GM13977 (cell line): ENCODE data around the gene PSME1.
"Not testable (repeated sequence)": the region's sequence is repeated elsewhere in the genome, so short reads cannot be mapped to it uniquely, and the experiment has no call there.

Experiments
- DNase-seq: peaks from one replicate; pipeline ENCODE4 v3.0.0; 2012; ENCODE audit warnings: low spot score
- in situ Hi-C: fragments of 300-500 bp; cut with MboI; formaldehyde crosslinking; loops from one replicate; pipeline ENCODE4 v1.12.0; 2022; ENCODE audit warnings: low sequenced_read_pairs, low pct_unique_long_range_greater_than_20kb, mixed read lengths, inconsistent platforms; ENCODE audit not compliant: unreplicated experiment
- TF ChIP-seq, protein P1 (sequence below): IDR thresholded peaks from 2 replicates; pipeline ENCODE4 v1.5.1; 2012; ENCODE audit warnings: mild to moderate bottlenecking, control low read depth; ENCODE audit not compliant: insufficient read depth; ENCODE audit errors: extremely low read depth, missing control alignments

PSME1 gene

DNA sequence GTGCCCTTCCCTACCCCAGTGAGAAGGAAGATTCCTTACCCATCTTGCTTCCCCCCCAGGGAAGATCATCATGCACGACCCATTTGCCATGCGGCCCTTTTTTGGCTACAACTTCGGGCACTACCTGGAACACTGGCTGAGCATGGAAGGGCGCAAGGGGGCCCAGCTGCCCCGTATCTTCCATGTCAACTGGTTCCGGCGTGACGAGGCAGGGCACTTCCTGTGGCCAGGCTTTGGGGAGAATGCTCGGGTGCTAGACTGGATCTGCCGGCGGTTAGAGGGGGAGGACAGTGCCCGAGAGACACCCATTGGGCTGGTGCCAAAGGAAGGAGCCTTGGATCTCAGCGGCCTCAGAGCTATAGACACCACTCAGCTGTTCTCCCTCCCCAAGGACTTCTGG lies 32.5 kb upstream of the PSME1 start:
- DNase-seq: no peak
- in situ Hi-C loops: no loop called here
- TF ChIP-seq, protein P1, sequence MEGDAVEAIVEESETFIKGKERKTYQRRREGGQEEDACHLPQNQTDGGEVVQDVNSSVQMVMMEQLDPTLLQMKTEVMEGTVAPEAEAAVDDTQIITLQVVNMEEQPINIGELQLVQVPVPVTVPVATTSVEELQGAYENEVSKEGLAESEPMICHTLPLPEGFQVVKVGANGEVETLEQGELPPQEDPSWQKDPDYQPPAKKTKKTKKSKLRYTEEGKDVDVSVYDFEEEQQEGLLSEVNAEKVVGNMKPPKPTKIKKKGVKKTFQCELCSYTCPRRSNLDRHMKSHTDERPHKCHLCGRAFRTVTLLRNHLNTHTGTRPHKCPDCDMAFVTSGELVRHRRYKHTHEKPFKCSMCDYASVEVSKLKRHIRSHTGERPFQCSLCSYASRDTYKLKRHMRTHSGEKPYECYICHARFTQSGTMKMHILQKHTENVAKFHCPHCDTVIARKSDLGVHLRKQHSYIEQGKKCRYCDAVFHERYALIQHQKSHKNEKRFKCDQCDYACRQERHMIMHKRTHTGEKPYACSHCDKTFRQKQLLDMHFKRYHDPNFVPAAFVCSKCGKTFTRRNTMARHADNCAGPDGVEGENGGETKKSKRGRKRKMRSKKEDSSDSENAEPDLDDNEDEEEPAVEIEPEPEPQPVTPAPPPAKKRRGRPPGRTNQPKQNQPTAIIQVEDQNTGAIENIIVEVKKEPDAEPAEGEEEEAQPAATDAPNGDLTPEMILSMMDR: no peak

DNA sequence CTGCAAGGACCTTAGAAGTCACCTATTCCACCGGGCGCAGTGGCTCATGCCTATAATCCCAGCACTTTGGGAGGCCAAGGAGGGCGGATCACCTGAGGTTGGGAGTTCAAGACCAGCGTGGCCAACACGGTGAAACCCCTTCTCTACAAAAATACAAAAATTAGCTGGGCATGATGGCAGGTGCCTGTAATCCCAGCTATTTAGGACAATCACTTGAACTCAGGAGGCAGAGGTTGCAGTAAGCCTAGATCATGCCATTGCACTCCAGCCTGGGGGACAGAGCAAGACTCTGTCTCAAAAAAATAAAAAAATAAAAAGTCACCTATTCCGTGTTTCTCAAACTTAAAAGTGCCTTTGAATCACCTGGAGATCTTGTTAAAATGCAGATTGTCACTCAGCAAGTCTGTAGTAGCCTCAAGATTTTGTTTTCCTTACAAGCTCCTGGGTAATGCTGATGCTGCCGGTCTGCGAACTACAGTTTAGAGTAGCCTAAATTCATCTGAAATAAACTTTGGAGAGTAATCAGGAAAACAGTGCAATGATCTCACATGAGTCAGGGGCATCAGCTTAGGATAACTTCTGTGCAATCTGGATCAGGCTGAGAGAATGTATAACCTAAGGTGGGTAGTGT lies 30.3 kb upstream of the PSME1 start:
- in situ Hi-C loops, DNase-seq: not testable (repeated sequence)

DNA sequence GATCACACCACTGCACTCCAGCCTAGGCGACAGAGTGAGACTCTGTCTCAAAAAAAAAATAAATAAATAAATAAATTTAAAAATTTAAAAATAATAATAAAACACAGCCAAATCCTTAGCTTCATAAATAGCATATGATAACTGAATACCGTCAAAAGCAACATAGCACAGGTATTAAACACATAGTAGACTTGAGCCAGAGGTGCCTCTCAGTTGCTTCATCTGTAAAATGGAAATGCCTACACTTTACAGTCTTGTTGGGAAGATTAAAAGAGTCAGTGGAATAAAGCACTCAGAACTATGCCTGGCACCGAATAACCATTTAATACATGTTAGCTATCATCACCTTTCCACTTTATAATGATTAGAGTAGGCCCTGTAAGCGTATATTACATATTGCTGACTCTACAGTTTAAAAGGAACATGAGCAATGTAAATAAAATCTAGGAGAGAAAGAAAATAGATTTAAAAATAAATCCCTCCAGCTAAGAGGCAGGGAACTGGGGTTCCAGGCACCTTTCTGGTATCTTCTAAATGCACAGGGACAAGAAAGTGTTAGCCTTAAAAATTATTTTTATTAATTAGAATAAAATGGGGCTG lies 29.2 kb upstream of the PSME1 start:
- in situ Hi-C loops: no loop called here
- no peak for DNase-seq
- TF ChIP-seq, protein P1: no peak

DNA sequence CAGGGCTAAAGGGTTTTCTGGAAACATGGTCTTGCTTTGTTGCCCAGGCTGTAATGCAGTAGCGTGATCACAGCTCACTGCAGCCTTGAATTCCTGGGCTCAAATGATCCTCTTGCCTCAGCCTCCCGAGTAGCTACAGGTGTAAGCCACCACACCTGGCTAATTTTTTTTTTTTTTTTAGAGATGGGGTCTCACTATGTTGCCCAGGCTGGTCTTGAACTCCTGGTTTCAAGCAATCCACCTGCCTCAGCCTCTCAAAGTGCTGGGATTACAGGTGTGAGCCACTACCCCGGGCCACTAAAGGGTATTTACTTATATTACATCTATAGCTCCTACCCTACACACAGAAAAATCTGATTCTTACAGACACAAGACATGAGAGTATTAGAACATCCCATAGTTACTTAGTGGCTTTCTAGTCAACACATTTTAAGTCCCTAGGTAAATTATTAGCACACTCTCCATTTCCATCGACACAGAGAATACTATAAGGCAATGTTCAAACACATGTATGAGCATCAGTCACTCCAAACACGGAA lies 27.6 kb upstream of the PSME1 start:
- TF ChIP-seq, protein P1: no peak
- in situ Hi-C loops: no loop called here
- DNase-seq: no peak

DNA sequence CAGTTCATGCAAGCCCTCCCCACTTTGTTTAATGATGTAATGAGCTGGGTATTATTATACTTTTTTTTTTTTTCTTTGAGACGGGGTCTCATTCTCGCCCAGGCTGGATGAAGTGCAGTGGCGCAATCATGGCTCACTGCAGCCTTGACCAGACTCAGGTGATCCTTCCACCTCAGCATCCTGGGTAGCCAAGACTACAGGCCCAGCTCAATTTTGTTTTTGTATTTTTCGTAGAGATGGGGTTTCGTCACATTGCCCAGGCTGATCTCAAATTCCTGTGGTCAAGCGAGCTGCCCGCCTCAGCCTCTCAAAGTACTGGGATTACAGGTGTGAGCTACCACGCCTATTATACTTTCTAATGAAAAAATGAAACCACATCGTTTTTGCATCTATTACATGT lies 25.9 kb upstream of the PSME1 start:
- DNase-seq: no peak
- in situ Hi-C loops: no loop called here
- TF ChIP-seq, protein P1: no peak

DNA sequence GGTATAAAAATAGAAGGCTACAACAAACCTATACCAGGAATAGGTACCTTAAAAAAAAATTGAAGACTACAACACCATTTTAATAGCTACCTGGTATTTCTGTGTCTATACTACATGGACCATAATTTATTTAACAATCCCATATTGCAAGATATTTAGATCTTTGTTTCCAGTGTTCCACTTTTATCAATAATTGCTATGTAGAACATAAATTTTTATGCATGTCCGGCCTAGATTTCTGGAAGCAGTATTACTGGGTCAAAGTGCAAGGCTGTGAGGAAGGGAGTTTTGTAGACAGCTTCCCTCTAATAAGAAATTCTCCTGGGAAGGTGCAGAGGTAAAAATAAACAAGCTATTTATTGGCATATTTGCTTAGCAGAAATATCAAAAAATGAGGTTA lies 25.5 kb upstream of the PSME1 start:
- no peak for DNase-seq
- in situ Hi-C loops: no loop called here
- TF ChIP-seq, protein P1: no peak

DNA sequence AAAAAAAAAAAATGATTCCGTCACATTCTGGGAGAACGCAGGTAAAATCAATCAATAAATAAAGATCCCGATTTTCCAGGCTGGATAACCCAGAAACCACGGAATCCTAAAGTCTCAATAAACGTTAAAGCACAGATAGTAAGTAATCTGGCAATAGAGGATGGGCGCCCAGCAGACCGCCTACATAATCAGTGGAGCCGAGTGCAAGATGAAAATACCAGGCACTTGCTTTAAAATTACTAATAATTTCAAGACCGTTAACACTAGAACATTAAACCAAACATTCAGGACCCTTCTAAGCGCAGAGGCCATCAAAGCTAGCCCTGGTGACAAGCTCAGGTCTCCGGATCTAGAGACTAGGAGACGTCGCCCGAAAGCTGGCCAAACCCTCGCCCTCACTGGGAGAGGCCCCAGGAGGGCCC lies 22.6 kb upstream of the PSME1 start:
- in situ Hi-C loops: no loop called here
- no peak for DNase-seq
- TF ChIP-seq, protein P1: no peak
